Measurements from ENCODE around the gene MAGI1. TPM values are rescaled to one million over a fixed set of nuclear protein-coding genes. Genes with fewer than 3 reads are reported as not detected.

MAGI1 gene
- total and polyA plus RNA-seq, 7 donors = 10.2 to 54.0 (median 29.8) TPM

DNA sequence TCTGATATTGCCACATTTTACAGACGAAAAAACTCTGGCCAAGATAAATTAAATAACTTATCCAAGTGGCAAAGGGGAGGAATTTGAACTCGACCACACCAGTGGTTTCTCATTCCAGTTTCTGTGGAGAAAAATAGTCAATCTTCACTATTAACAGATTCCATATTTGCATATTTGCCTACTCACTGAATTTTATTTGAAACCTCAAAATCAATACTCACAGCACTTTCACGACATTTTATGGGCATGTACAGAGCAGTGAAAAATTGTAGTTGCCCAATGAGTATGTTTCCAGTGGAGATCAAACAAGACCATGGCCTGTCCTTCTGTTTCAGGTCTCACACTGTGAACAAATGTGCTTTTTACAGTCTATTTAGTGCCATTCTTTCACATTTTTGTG lies 374.3 kb downstream of the MAGI1 start:
- intact Hi-C loops (cut with DNase I) = no loop called here
- Histone ChIP-seq H3K4me1 (no peaks in the 10 kb centered on the region), H3K4me3 (no peak overlapping the region), H3K9me3 (no peaks in the 10 kb centered on the region), H3K36me3 (no peaks in the 10 kb centered on the region), H3K27ac (no peak overlapping the region), H3K27me3 (no peaks in the 10 kb centered on the region)
- 73 to 85% methylated on average over 3 of the region's 3 CpGs for WGBS, 2 donors
- DNase-seq = no peak
- TF ChIP-seq, protein P1, sequence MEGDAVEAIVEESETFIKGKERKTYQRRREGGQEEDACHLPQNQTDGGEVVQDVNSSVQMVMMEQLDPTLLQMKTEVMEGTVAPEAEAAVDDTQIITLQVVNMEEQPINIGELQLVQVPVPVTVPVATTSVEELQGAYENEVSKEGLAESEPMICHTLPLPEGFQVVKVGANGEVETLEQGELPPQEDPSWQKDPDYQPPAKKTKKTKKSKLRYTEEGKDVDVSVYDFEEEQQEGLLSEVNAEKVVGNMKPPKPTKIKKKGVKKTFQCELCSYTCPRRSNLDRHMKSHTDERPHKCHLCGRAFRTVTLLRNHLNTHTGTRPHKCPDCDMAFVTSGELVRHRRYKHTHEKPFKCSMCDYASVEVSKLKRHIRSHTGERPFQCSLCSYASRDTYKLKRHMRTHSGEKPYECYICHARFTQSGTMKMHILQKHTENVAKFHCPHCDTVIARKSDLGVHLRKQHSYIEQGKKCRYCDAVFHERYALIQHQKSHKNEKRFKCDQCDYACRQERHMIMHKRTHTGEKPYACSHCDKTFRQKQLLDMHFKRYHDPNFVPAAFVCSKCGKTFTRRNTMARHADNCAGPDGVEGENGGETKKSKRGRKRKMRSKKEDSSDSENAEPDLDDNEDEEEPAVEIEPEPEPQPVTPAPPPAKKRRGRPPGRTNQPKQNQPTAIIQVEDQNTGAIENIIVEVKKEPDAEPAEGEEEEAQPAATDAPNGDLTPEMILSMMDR (IDR thresholded peaks at IDR 0.05) = no peak
- TF ChIP-seq POLR2A (IDR thresholded peaks at IDR 0.05) = no peak
- no peak for TF ChIP-seq EP300 (IDR thresholded peaks at IDR 0.05)
- no peak for TF ChIP-seq POLR2AphosphoS5 (IDR thresholded peaks at IDR 0.05)

DNA sequence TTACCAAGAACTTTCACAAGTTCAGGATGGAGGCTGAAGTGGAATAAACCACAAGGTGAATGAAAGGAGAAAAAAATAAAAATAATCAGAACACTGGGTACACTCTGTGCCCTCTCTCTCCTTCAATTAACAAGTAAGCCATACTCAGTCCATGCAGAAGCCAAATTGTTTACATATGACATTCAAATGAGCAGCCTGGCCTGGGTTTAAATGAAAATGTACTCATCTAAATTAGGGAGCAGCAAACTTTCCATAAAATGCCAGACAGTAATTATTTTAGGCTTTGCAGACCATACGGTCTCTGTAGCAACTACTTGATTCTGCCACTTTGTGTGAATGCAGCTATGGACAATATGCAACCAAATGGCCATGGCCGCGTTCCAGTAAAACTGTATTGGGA lies 376.6 kb downstream of the MAGI1 start:
- no peaks in the 10 kb centered on the region for H3K27me3 ChIP-seq
- no peaks in the 10 kb centered on the region for H3K9me3 ChIP-seq
- H3K27ac ChIP-seq = no peak overlapping the region
- DNase-seq = no peak
- no peak overlapping the region for H3K4me3 ChIP-seq
- no peak for TF ChIP-seq EP300 (IDR thresholded peaks at IDR 0.05)
- TF ChIP-seq, protein P1 (IDR thresholded peaks at IDR 0.05) = no peak
- TF ChIP-seq POLR2AphosphoS5 (IDR thresholded peaks at IDR 0.05) = no peak
- TF ChIP-seq POLR2A (IDR thresholded peaks at IDR 0.05) = no peak
- WGBS, 2 donors = 76 to 97% methylated on average over 3 of the region's 3 CpGs
- no peaks in the 10 kb centered on the region for H3K36me3 ChIP-seq
- no peaks in the 10 kb centered on the region for H3K4me1 ChIP-seq
- intact Hi-C loops (cut with DNase I) = no loop called here

GRCh38 chr3:65660000-65660598 lies 378.6 kb downstream of the MAGI1 start:
- Histone ChIP-seq H3K36me3 (no peaks in the 10 kb centered on the region), H3K27ac (no peak overlapping the region), H3K27me3 (no peaks in the 10 kb centered on the region), H3K9me3 (no peaks in the 10 kb centered on the region), H3K4me3 (no peak overlapping the region), H3K4me1 (no peaks in the 10 kb centered on the region)
- WGBS, 2 donors = 90 to 92% methylated on average over 5 of the region's 5 CpGs
- no peak for DNase-seq
- TF ChIP-seq, protein P1 (IDR thresholded peaks at IDR 0.05) = no peak
- no peak for TF ChIP-seq POLR2A (IDR thresholded peaks at IDR 0.05)
- no peak for TF ChIP-seq POLR2AphosphoS5 (IDR thresholded peaks at IDR 0.05)
- TF ChIP-seq EP300 (IDR thresholded peaks at IDR 0.05) = no peak
- intact Hi-C loops (cut with DNase I) = no loop called here

GRCh38 chr3:65659396-65659795 lies 379.3 kb downstream of the MAGI1 start:
- no peak overlapping the region for H3K27ac ChIP-seq
- no peaks in the 10 kb centered on the region for H3K9me3 ChIP-seq
- no peak overlapping the region for H3K4me3 ChIP-seq
- H3K27me3 ChIP-seq = no peaks in the 10 kb centered on the region
- WGBS, 2 donors = 89 to 92% methylated on average over 6 of the region's 6 CpGs
- no peaks in the 10 kb centered on the region for H3K4me1 ChIP-seq
- no peak for DNase-seq
- TF ChIP-seq POLR2AphosphoS5 (IDR thresholded peaks at IDR 0.05) (no peak), POLR2A (IDR thresholded peaks at IDR 0.05) (no peak), EP300 (IDR thresholded peaks at IDR 0.05) (no peak)
- TF ChIP-seq, protein P1 (IDR thresholded peaks at IDR 0.05) = no peak
- H3K36me3 ChIP-seq = no peaks in the 10 kb centered on the region
- intact Hi-C loops (cut with DNase I) = no loop called here

DNA sequence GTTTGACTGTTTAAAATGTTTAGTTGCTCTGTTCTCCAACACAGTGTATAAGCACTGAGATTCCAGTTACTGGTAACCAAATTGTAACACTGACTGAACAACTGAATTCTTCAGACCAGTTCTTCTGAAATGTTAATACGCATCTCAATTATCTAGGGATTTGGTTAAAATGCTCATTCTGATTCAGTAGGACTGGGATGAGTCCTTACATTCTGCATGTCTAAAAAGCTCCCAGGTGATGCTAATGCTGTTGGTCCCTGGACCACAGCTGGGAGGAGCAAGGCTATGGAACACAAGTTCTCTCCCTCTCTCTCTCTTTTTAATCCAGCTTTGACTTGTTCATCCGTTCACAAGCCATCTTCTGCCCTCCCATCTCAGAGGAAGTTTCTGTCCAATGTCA lies 380.3 kb downstream of the MAGI1 start:
- intact Hi-C loops (cut with DNase I) = no loop called here
- no peaks in the 10 kb centered on the region for H3K27me3 ChIP-seq
- TF ChIP-seq POLR2A (IDR thresholded peaks at IDR 0.05) (no peak), POLR2AphosphoS5 (IDR thresholded peaks at IDR 0.05) (no peak), EP300 (IDR thresholded peaks at IDR 0.05) (no peak)
- TF ChIP-seq, protein P1 (IDR thresholded peaks at IDR 0.05) = no peak
- WGBS, 2 donors = 86 to 94% methylated on average over 2 of the region's 2 CpGs
- no peaks in the 10 kb centered on the region for H3K9me3 ChIP-seq
- no peak overlapping the region for H3K27ac ChIP-seq
- H3K36me3 ChIP-seq = no peaks in the 10 kb centered on the region
- H3K4me3 ChIP-seq = no peak overlapping the region
- no peaks in the 10 kb centered on the region for H3K4me1 ChIP-seq
- DNase-seq = no peak
